SU-DHL-6 (cell line): ENCODE measurements around the gene CDC20B.
A peak's percentile ranks its signal among the peaks of the same experiment; 100 is the strongest.

Experiments
- H2AFZ ChIP-seq: fragments of 200-600 bp; sonication (generic); 2 replicates; pipeline ENCODE4 v1.6.1; 2014; ENCODE audit warnings: low read depth, mild to moderate bottlenecking, moderate library complexity, mixed read lengths, antibody characterized with exemption, low read length; ENCODE audit not compliant: severe bottlenecking
- H3F3A ChIP-seq: fragments of 200-600 bp; shearing (Covaris generic); 2 replicates; pipeline ENCODE4 v1.6.0; 2016; ENCODE audit warnings: antibody characterized with exemption, mild to moderate bottlenecking; ENCODE audit not compliant: insufficient read depth
- H3K27ac ChIP-seq: fragments of 200-600 bp; sonication (generic); 2 replicates; pipeline ENCODE4 v1.5.1; 2016; ENCODE audit warnings: low read depth, mild to moderate bottlenecking, low read length, moderate library complexity, mixed read lengths
- H3K27me3 ChIP-seq: fragments of 200-600 bp; sonication (generic), shearing (Covaris generic); 2 replicates; pipeline ENCODE4 v1.6.0; 2014; ENCODE audit warnings: mild to moderate bottlenecking, low read length
- H3K36me3 ChIP-seq: fragments of 200-600 bp; sonication (generic); 2 replicates; pipeline ENCODE4 v1.6.1; 2014; ENCODE audit warnings: mild to moderate bottlenecking, low read length, mixed read lengths
- H3K4me2 ChIP-seq: fragments of 300-600, 200-600 bp; shearing (Covaris generic), sonication (generic); 2 replicates; pipeline ENCODE4 v1.6.0; 2014; ENCODE audit warnings: low read length, low read depth, mild to moderate bottlenecking; ENCODE audit not compliant: poor library complexity, severe bottlenecking
- H3K4me3 ChIP-seq: fragments of 200-600 bp; sonication (generic); 2 replicates; pipeline ENCODE4 v1.5.1; 2014; ENCODE audit warnings: antibody characterized with exemption, low read length, mild to moderate bottlenecking, mixed read lengths; ENCODE audit not compliant: insufficient read depth, poor library complexity, severe bottlenecking
- H3K79me2 ChIP-seq: fragments of 200-600 bp; sonication (generic); 2 replicates; pipeline ENCODE4 v1.6.1; 2014; ENCODE audit warnings: mild to moderate bottlenecking, low read length, moderate library complexity; ENCODE audit not compliant: insufficient read depth
- H3K9ac ChIP-seq: fragments of 200-600 bp; sonication (generic); 2 replicates; pipeline ENCODE4 v1.7.0; 2014; ENCODE audit warnings: mild to moderate bottlenecking, low read length
- H3K9me2 ChIP-seq: fragments of 200-600 bp; sonication (generic); replicated peaks from 2 replicates; pipeline ENCODE4 v1.6.1; 2014; ENCODE audit warnings: low read length; ENCODE audit not compliant: insufficient read depth
- H3K9me3 ChIP-seq: fragments of 200-600 bp; sonication (generic); 2 replicates; pipeline ENCODE4 v1.6.1; 2014; ENCODE audit warnings: low read length, mixed read lengths; ENCODE audit not compliant: insufficient read depth
- H4K20me1 ChIP-seq: fragments of 200-600 bp; sonication (generic); 2 replicates; pipeline ENCODE4 v1.6.1; 2014; ENCODE audit warnings: low read depth, mild to moderate bottlenecking, antibody characterized with exemption, low read length, moderate library complexity, mixed read lengths
- EZH2phosphoT487 ChIP-seq: fragments of 200-600 bp; sonication (generic), shearing (Covaris generic); conservative IDR thresholded peaks from 2 replicates; pipeline ENCODE4 v1.6.1; 2018; ENCODE audit warnings: mild to moderate bottlenecking, antibody characterized with exemption, low read length, moderate library complexity, mixed read lengths
- TF ChIP-seq, protein P1 (sequence below): fragments of 200-600 bp; sonication (generic); IDR thresholded peaks from one replicate; pipeline ENCODE4 v1.5.1; 2017; ENCODE audit warnings: antibody characterized with exemption, mild to moderate bottlenecking, low read length, moderate library complexity; ENCODE audit not compliant: insufficient read depth, poor library complexity, severe bottlenecking

CDC20B gene

GRCh38 chr5:55205001-55205400 lies 32.0 kb upstream of the CDC20B start:
- no peak overlapping the region for H3K9ac ChIP-seq
- no peaks in the 10 kb centered on the region for H3K9me3 ChIP-seq
- no peak for TF ChIP-seq EZH2phosphoT487
- TF ChIP-seq, protein P1, sequence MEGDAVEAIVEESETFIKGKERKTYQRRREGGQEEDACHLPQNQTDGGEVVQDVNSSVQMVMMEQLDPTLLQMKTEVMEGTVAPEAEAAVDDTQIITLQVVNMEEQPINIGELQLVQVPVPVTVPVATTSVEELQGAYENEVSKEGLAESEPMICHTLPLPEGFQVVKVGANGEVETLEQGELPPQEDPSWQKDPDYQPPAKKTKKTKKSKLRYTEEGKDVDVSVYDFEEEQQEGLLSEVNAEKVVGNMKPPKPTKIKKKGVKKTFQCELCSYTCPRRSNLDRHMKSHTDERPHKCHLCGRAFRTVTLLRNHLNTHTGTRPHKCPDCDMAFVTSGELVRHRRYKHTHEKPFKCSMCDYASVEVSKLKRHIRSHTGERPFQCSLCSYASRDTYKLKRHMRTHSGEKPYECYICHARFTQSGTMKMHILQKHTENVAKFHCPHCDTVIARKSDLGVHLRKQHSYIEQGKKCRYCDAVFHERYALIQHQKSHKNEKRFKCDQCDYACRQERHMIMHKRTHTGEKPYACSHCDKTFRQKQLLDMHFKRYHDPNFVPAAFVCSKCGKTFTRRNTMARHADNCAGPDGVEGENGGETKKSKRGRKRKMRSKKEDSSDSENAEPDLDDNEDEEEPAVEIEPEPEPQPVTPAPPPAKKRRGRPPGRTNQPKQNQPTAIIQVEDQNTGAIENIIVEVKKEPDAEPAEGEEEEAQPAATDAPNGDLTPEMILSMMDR: no peak
- no peaks in the 10 kb centered on the region for H4K20me1 ChIP-seq
- H3F3A ChIP-seq: no peaks in the 10 kb centered on the region
- no peak overlapping the region for H3K4me2 ChIP-seq
- H3K9me2 ChIP-seq: no peaks in the 10 kb centered on the region
- H3K27me3 ChIP-seq: no peaks in the 10 kb centered on the region
- H3K4me3 ChIP-seq: no peak overlapping the region
- H3K36me3 ChIP-seq: no peaks in the 10 kb centered on the region
- H2AFZ ChIP-seq: no peak overlapping the region
- H3K27ac ChIP-seq: no peak overlapping the region
- no peaks in the 10 kb centered on the region for H3K79me2 ChIP-seq

DNA sequence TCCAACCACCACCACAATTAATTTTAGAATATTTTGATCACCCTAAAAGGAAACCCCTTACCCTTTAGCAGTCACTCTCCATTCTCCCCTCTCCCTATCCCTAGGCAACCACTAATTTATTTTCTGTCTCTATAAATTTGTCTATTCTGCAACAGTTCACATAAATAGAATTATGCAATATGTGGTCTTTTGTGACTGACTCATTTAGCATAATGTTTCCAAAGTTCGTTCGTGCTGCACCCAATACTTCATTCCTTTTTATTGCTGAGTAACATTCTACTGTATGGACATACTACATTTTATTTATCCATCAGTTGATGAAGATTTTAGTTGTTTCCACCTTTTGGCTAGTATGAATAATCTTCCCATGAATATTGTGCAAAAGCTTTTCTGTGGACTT lies 18.2 kb upstream of the CDC20B start:
- H3F3A ChIP-seq: no peaks in the 10 kb centered on the region
- no peak overlapping the region for H3K4me2 ChIP-seq
- H3K9me3 ChIP-seq: no peaks in the 10 kb centered on the region
- no peak overlapping the region for H3K4me3 ChIP-seq
- no peaks in the 10 kb centered on the region for H3K36me3 ChIP-seq
- no peaks in the 10 kb centered on the region for H4K20me1 ChIP-seq
- TF ChIP-seq, protein P1: no peak
- TF ChIP-seq EZH2phosphoT487: no peak
- no peak overlapping the region for H3K9ac ChIP-seq
- no peak overlapping the region for H2AFZ ChIP-seq
- no peaks in the 10 kb centered on the region for H3K27me3 ChIP-seq
- no peaks in the 10 kb centered on the region for H3K79me2 ChIP-seq
- no peaks in the 10 kb centered on the region for H3K9me2 ChIP-seq
- no peak overlapping the region for H3K27ac ChIP-seq

DNA sequence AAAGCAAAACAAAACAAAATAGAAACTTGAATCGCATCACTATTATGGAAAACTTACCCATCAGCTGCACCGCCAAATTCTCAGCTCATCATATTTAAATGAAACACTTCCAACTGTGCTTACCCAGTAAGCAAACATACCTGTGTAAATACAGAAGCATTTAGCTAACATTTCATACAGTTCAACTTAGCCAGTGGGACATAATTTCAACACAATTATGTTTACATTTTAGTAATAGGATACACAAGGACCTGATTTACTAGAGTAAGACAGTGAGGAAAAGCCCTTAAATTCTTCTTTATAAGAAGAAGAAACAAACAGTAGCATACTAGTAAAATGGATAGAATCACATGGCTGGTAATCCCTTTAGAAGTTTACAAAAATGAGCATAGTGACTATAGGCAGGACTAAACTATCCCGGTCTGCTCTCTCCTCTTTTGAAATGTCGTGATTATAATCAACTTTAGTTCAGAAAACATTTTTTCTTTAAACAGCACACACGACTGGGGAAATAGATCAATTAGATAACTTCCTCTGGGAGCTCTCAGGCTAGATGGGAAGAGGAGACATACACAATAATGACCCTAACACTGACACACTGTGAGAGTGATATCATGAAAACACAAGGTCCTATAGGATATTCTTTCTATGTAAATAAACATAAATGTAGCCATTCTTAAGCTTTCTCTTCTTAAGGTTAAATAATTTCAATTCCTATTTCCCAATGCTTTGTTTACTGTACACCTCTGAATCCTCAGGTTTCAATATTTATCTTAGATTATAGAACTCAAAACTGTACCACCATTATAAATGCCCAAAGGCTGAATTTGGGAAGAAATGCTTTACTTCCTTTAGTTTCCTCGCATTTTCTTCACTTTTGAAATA lies 15.9 kb upstream of the CDC20B start:
- no peaks in the 10 kb centered on the region for H3F3A ChIP-seq
- no peaks in the 10 kb centered on the region for H4K20me1 ChIP-seq
- no peaks in the 10 kb centered on the region for H3K27me3 ChIP-seq
- H3K9me2 ChIP-seq: no peaks in the 10 kb centered on the region
- TF ChIP-seq EZH2phosphoT487: no peak
- H3K4me3 ChIP-seq: no peak overlapping the region
- H3K27ac ChIP-seq: no peak overlapping the region
- no peaks in the 10 kb centered on the region for H3K9me3 ChIP-seq
- no peaks in the 10 kb centered on the region for H3K36me3 ChIP-seq
- H3K79me2 ChIP-seq: no peaks in the 10 kb centered on the region
- H3K4me2 ChIP-seq: no peak overlapping the region
- H2AFZ ChIP-seq: no peak overlapping the region
- H3K9ac ChIP-seq: no peak overlapping the region

GRCh38 chr5:55187370-55187769 lies 14.4 kb upstream of the CDC20B start:
- Histone ChIP-seq H3K9me3 (no peaks in the 10 kb centered on the region), H3K9me2 (no peaks in the 10 kb centered on the region), H3K4me3 (no peak overlapping the region), H4K20me1 (no peaks in the 10 kb centered on the region), H3F3A (no peaks in the 10 kb centered on the region), H3K27ac (no peak overlapping the region), H3K4me2 (no peak overlapping the region), H3K27me3 (no peaks in the 10 kb centered on the region), H3K9ac (no peak overlapping the region), H3K36me3 (no peaks in the 10 kb centered on the region), H2AFZ (no peak overlapping the region), H3K79me2 (no peaks in the 10 kb centered on the region)
- TF ChIP-seq, protein P1: peak; percentile 29
- TF ChIP-seq EZH2phosphoT487: no peak
